LNCaP clone FGC (cell line): ENCODE results near the gene WDR7.

Experiments
- DNase-seq: peaks from one replicate; pipeline ENCODE4 v3.0.0-alpha.2; 2011; ENCODE audit warnings: low read depth
- H3K4me3 ChIP-seq: 2 replicates; pipeline ENCODE4 v1.5.1; 2011; ENCODE audit warnings: mild to moderate bottlenecking, low read depth, low read length, control low read depth
- CTCF ChIP-seq: IDR thresholded peaks from 2 replicates; pipeline ENCODE4 v1.5.1; 2012; ENCODE audit warnings: mild to moderate bottlenecking; ENCODE audit not compliant: control insufficient read depth, insufficient read depth; ENCODE audit errors: extremely low read depth

WDR7 gene

GRCh38 chr18:56934131-56934530 is 283.0 kb downstream of the WDR7 start:
- no peak for DNase-seq
- no peak for TF ChIP-seq CTCF
- no peak overlapping the region for H3K4me3 ChIP-seq

GRCh38 chr18:56934906-56935305 is 283.7 kb downstream of the WDR7 start:
- no peak for DNase-seq
- no peak overlapping the region for H3K4me3 ChIP-seq
- no peak for TF ChIP-seq CTCF

GRCh38 chr18:56935434-56936040 is 284.4 kb downstream of the WDR7 start:
- DNase-seq: no peak
- TF ChIP-seq CTCF: no peak
- H3K4me3 ChIP-seq: no peak overlapping the region

- H3K4me3 ChIP-seq: no peak overlapping the region
- no peak for TF ChIP-seq CTCF
- DNase-seq: no peak
Observed at GRCh38 chr18:56936457-56936856, 285.3 kb downstream of the WDR7 start.

GRCh38 chr18:56937874-56938430 is 286.8 kb downstream of the WDR7 start:
- TF ChIP-seq CTCF: no peak
- no peak for DNase-seq
- no peak overlapping the region for H3K4me3 ChIP-seq

GRCh38 chr18:56945171-56946083 is 294.3 kb downstream of the WDR7 start:
- DNase-seq: no peak
- no peak overlapping the region for H3K4me3 ChIP-seq
- TF ChIP-seq CTCF: no peak
